ENCODE measurements around the gene ROM1.
"Not testable (repeated sequence)": the region's sequence is repeated elsewhere in the genome, so short reads cannot be mapped to it uniquely, and the experiment has no call there.

The ROM1 gene

GRCh38 chr11:62611705-62612365 lies 1.2 kb upstream of the ROM1 start:
- Histone ChIP-seq H4K20me1 (ENCODE audit: insufficient read depth, low read length) (no peaks in the 10 kb centered on the region), H3K4me2 (ENCODE audit: low read length) (peak overlapping the region; percentile 96), H3K9ac (ENCODE audit: low read length) (peak overlapping the region; percentile 96), H3K9me3 (ENCODE audit: insufficient read depth, low read length) (no peaks in the 10 kb centered on the region), H2AFZ (ENCODE audit: low read depth, low read length) (peak overlapping the region; percentile 31), H3K4me1 (ENCODE audit: low read length) (peaks cover 9% of the 10 kb centered on the region), H3K27ac (ENCODE audit: low read length) (peak overlapping the region; percentile 72), H3K4me3 (ENCODE audit: low read length) (peak overlapping the region; percentile 91), H3K27me3 (ENCODE audit: low read depth, low read length) (no peaks in the 10 kb centered on the region), H3K36me3 (replicated peaks; ENCODE audit: low read depth, low read length) (peaks cover 15% of the 10 kb centered on the region), H3K79me2 (ENCODE audit: low read length) (peaks cover 16% of the 10 kb centered on the region)
- TF ChIP-seq EZH2phosphoT487 (IDR thresholded peaks at IDR 0.05; ENCODE audit: low read depth): no peak
- TF ChIP-seq CTCF (IDR thresholded peaks at IDR 0.05; ENCODE audit: low read depth, low read length): no peak

- peaks cover 16% of the 10 kb centered on the region for H3K79me2 ChIP-seq (ENCODE audit: low read length)
- no peak for TF ChIP-seq CTCF (IDR thresholded peaks at IDR 0.05; ENCODE audit: low read depth, low read length)
- no peak for TF ChIP-seq EZH2phosphoT487 (IDR thresholded peaks at IDR 0.05; ENCODE audit: low read depth)
- no peak overlapping the region for H3K9ac ChIP-seq (ENCODE audit: low read length)
- peak overlapping the region; percentile 72; the same call in 1 of the 2 replicates for H3K27ac ChIP-seq (ENCODE audit: low read length)
- peaks cover 9% of the 10 kb centered on the region for H3K4me1 ChIP-seq (ENCODE audit: low read length)
- no peaks in the 10 kb centered on the region for H3K27me3 ChIP-seq (ENCODE audit: low read depth, low read length)
- no peaks in the 10 kb centered on the region for H3K9me3 ChIP-seq (ENCODE audit: insufficient read depth, low read length)
- H3K4me3 ChIP-seq (ENCODE audit: low read length): peak overlapping the region; percentile 91; the same call in 1 of the 2 replicates
- no peaks in the 10 kb centered on the region for H4K20me1 ChIP-seq (ENCODE audit: insufficient read depth, low read length)
- H2AFZ ChIP-seq (ENCODE audit: low read depth, low read length): no peak overlapping the region
- H3K4me2 ChIP-seq (ENCODE audit: low read length): peak overlapping the region; percentile 96; the same call in 1 of the 2 replicates
- H3K36me3 ChIP-seq (replicated peaks; ENCODE audit: low read depth, low read length): peaks cover 15% of the 10 kb centered on the region
These were observed 278 bp downstream of the ROM1 start for GRCh38 chr11:62613291-62613778.

- Histone ChIP-seq H3K4me3 (ENCODE audit: low read length) (no peak overlapping the region), H3K9me3 (ENCODE audit: insufficient read depth, low read length) (no peaks in the 10 kb centered on the region), H3K79me2 (ENCODE audit: low read length) (peaks cover 16% of the 10 kb centered on the region), H3K27ac (ENCODE audit: low read length) (no peak overlapping the region), H3K9ac (ENCODE audit: low read length) (no peak overlapping the region), H3K27me3 (ENCODE audit: low read depth, low read length) (no peaks in the 10 kb centered on the region), H2AFZ (ENCODE audit: low read depth, low read length) (no peak overlapping the region), H3K4me2 (ENCODE audit: low read length) (no peak overlapping the region), H3K36me3 (replicated peaks; ENCODE audit: low read depth, low read length) (peaks cover 18% of the 10 kb centered on the region), H4K20me1 (ENCODE audit: insufficient read depth, low read length) (no peaks in the 10 kb centered on the region), H3K4me1 (ENCODE audit: low read length) (peaks cover 9% of the 10 kb centered on the region)
- TF ChIP-seq EZH2phosphoT487 (IDR thresholded peaks at IDR 0.05; ENCODE audit: low read depth): no peak
- no peak for TF ChIP-seq CTCF (IDR thresholded peaks at IDR 0.05; ENCODE audit: low read depth, low read length)
These were observed 1.2 kb downstream of the ROM1 start for GRCh38 chr11:62614275-62614674.

- Histone ChIP-seq H2AFZ (ENCODE audit: low read depth, low read length) (no peak overlapping the region), H3K9ac (ENCODE audit: low read length) (no peak overlapping the region), H3K27ac (ENCODE audit: low read length) (no peak overlapping the region), H4K20me1 (ENCODE audit: insufficient read depth, low read length) (no peaks in the 10 kb centered on the region), H3K4me1 (ENCODE audit: low read length) (peaks cover 13% of the 10 kb centered on the region), H3K9me3 (ENCODE audit: insufficient read depth, low read length) (no peaks in the 10 kb centered on the region), H3K27me3 (ENCODE audit: low read depth, low read length) (no peaks in the 10 kb centered on the region), H3K79me2 (ENCODE audit: low read length) (peaks cover 23% of the 10 kb centered on the region), H3K4me3 (ENCODE audit: low read length) (no peak overlapping the region), H3K36me3 (replicated peaks; ENCODE audit: low read depth, low read length) (peaks cover 16% of the 10 kb centered on the region), H3K4me2 (ENCODE audit: low read length) (no peak overlapping the region)
- TF ChIP-seq CTCF (IDR thresholded peaks at IDR 0.05; ENCODE audit: low read depth, low read length) (no peak), EZH2phosphoT487 (IDR thresholded peaks at IDR 0.05; ENCODE audit: low read depth) (no peak)
These were observed 2.5 kb downstream of the ROM1 start for GRCh38 chr11:62615521-62615920.

GRCh38 chr11:62616957-62617356 lies 3.9 kb downstream of the ROM1 start:
- H3K4me2 ChIP-seq (ENCODE audit: low read length); H2AFZ ChIP-seq (ENCODE audit: low read depth, low read length); H3K4me3 ChIP-seq (ENCODE audit: low read length); H3K9me3 ChIP-seq (ENCODE audit: insufficient read depth, low read length); H3K9ac ChIP-seq (ENCODE audit: low read length); H4K20me1 ChIP-seq (ENCODE audit: insufficient read depth, low read length); H3K27ac ChIP-seq (ENCODE audit: low read length); H3K27me3 ChIP-seq (ENCODE audit: low read depth, low read length); H3K4me1 ChIP-seq (ENCODE audit: low read length): not testable (repeated sequence)
- Histone ChIP-seq H3K36me3 (replicated peaks; ENCODE audit: low read depth, low read length) (peaks cover 19% of the 10 kb centered on the region), H3K79me2 (ENCODE audit: low read length) (peaks cover 19% of the 10 kb centered on the region)

Data from OCI-LY3 (cell line).